PC-3 (cell line): ENCODE measurements around the gene RIOX2. TPM values are rescaled to one million over a fixed set of nuclear protein-coding genes. Genes with fewer than 3 reads are reported as not detected.

ENCODE experiments used
- ATAC-seq: fragments of 200-7000 bp; cut with Tn5 transposase; 2 replicates; pipeline ENCODE4 v1.9.1; 2020; ENCODE audit warnings: mild to moderate bottlenecking, moderate library complexity
- BruUV-seq: library from RNA; stranded (reverse); fragments of 400-500 nt; replicated peaks from 2 replicates; lab custom pipeline; 2021; lab: Mats Ljungman, UMichigan
- CTCF ChIA-PET: fragments of 300-600 bp; sonication (Branson Sonifier 250); formaldehyde crosslinking; loops from one replicate; lab custom pipeline; 2022; ENCODE audit warnings: antibody characterized with exemption; lab: Charles Lee
- POLR2A ChIA-PET: fragments of 300-600 bp; sonication (Branson Sonifier 250); formaldehyde crosslinking; loops from one replicate; lab custom pipeline; 2022; ENCODE audit warnings: antibody characterized with exemption; ENCODE audit not compliant: unreplicated experiment; lab: Charles Lee
- DNase-seq: peaks from one replicate; pipeline ENCODE4 v3.0.0-alpha.2; 2015
- H2AFZ ChIP-seq: fragments of 300-600 bp; sonication (generic); 2 replicates; pipeline ENCODE4 v1.6.0; 2016; ENCODE audit warnings: antibody characterized with exemption, low read length
- H3F3A ChIP-seq: fragments of 300-600 bp; sonication (generic); one replicate; pipeline ENCODE4 v1.6.0; 2017; ENCODE audit warnings: antibody characterized with exemption, low read length, control low read depth, mild to moderate bottlenecking; ENCODE audit not compliant: unreplicated experiment
- H3K27ac ChIP-seq: fragments of 300-600 bp; sonication (generic); 2 replicates; pipeline ENCODE4 v1.5.1; 2016; ENCODE audit warnings: mild to moderate bottlenecking, low read length
- H3K27me3 ChIP-seq: fragments of 300-600 bp; sonication (generic); 2 replicates; pipeline ENCODE4 v1.6.1; 2016; ENCODE audit warnings: low read length, mixed read lengths
- H3K36me3 ChIP-seq: fragments of 300-600 bp; sonication (generic); 2 replicates; pipeline ENCODE4 v1.6.1; 2016; ENCODE audit warnings: low read depth, mixed run types, low read length, mixed read lengths
- H3K4me1 ChIP-seq: fragments of 300-600 bp; sonication (generic); 2 replicates; pipeline ENCODE4 v1.5.1; 2016; ENCODE audit warnings: low read length; ENCODE audit not compliant: insufficient read depth
- H3K4me2 ChIP-seq: fragments of 300-600 bp; sonication (generic); 2 replicates; pipeline ENCODE4 v1.6.0; 2016; ENCODE audit warnings: low read length
- H3K4me3 ChIP-seq: fragments of 300-600 bp; sonication (generic); 2 replicates; pipeline ENCODE4 v1.5.1; 2016; ENCODE audit warnings: mild to moderate bottlenecking, low read length, mixed read lengths
- H3K79me2 ChIP-seq: fragments of 300-600 bp; sonication (generic); 2 replicates; pipeline ENCODE4 v1.6.1; 2017; ENCODE audit warnings: low read length, mixed read lengths
- H3K9ac ChIP-seq: fragments of 300-600 bp; sonication (generic); 2 replicates; pipeline ENCODE4 v1.6.0; 2016; ENCODE audit warnings: mild to moderate bottlenecking, low read length
- H3K9me2 ChIP-seq: fragments of 300-600 bp; sonication (generic); replicated peaks from 2 replicates; pipeline ENCODE4 v1.6.1; 2016; ENCODE audit warnings: mixed run types, low read length, mixed read lengths
- H3K9me3 ChIP-seq: fragments of 300-600 bp; sonication (generic); 2 replicates; pipeline ENCODE4 v1.6.1; 2016; ENCODE audit warnings: low read length, mixed read lengths
- H4K20me1 ChIP-seq: fragments of 300-600 bp; sonication (generic); 2 replicates; pipeline ENCODE4 v1.6.1; 2016; ENCODE audit warnings: low read length, mixed read lengths
- CTCF ChIP-seq: fragments of 300-600 bp; sonication (generic); conservative IDR thresholded peaks from 2 replicates; pipeline ENCODE4 v1.5.1; 2017; ENCODE audit warnings: antibody characterized with exemption, low read depth, mild to moderate bottlenecking, low read length
- EZH2 ChIP-seq: fragments of 300-600 bp; sonication (generic); IDR thresholded peaks from one replicate; pipeline ENCODE4 v1.6.1; 2017; ENCODE audit warnings: antibody characterized with exemption, mild to moderate bottlenecking, low read length; ENCODE audit not compliant: unreplicated experiment
- EZH2phosphoT487 ChIP-seq: fragments of 300-600 bp; sonication (generic); IDR thresholded peaks from 2 replicates; pipeline ENCODE4 v1.6.1; 2018; ENCODE audit warnings: mild to moderate bottlenecking, antibody characterized with exemption, low read length, borderline replicate concordance
- intact Hi-C: fragments of 100-400 bp; cut with micrococcal nuclease; formaldehyde crosslinking; loops from 2 replicates; pipeline ENCODE4 v1.9.0; 2023
- total RNA-seq: library from RNA; depleted of rRNA; stranded (reverse); fragments of >200 nt; gene quantifications from 2 replicates; pipeline ENCODE4 v1.2.3, GENCODE V29; 2014

RIOX2 gene
- total RNA-seq, 1 experiment from 2014 or later, result 46.4 TPM

- peaks cover 25% of the 10 kb centered on the region for H3K27me3 ChIP-seq
- no peaks in the 10 kb centered on the region for H3K9me2 ChIP-seq
- H3K4me3 ChIP-seq, result no peak overlapping the region
- H3K27ac ChIP-seq, result no peak overlapping the region
- no peak overlapping the region for H3K4me2 ChIP-seq
- ATAC-seq, result no peak
- DNase-seq, result no peak
- TF ChIP-seq EZH2 (no peak), EZH2phosphoT487 (no peak), CTCF (no peak)
- no peaks in the 10 kb centered on the region for H4K20me1 ChIP-seq
- POLR2A ChIA-PET, result no interaction called here
- intact Hi-C loops, result no loop called here
- H3K36me3 ChIP-seq, result no peaks in the 10 kb centered on the region
- no peaks in the 10 kb centered on the region for H3K9me3 ChIP-seq
- H2AFZ ChIP-seq, result no peak overlapping the region
- BruUV-seq, result no TSS peak
- no peaks in the 10 kb centered on the region for H3K4me1 ChIP-seq
- CTCF ChIA-PET, result no interaction called here
- no peak overlapping the region for H3K9ac ChIP-seq
- no peaks in the 10 kb centered on the region for H3K79me2 ChIP-seq
- no peaks in the 10 kb centered on the region for H3F3A ChIP-seq
These were observed 11.8 kb upstream of the RIOX2 start for GRCh38 chr3:97983933-97984491.

GRCh38 chr3:97981886-97982285 lies 9.7 kb upstream of the RIOX2 start:
- no peak for ATAC-seq
- Histone ChIP-seq H3K9ac (no peak overlapping the region), H3F3A (no peaks in the 10 kb centered on the region), H3K27ac (no peak overlapping the region), H3K9me2 (no peaks in the 10 kb centered on the region), H3K4me1 (no peaks in the 10 kb centered on the region), H3K9me3 (no peaks in the 10 kb centered on the region), H4K20me1 (no peaks in the 10 kb centered on the region), H3K27me3 (peaks cover 25% of the 10 kb centered on the region), H3K4me3 (no peak overlapping the region), H3K79me2 (no peaks in the 10 kb centered on the region), H3K36me3 (no peaks in the 10 kb centered on the region), H3K4me2 (no peak overlapping the region), H2AFZ (no peak overlapping the region)
- no TSS peak for BruUV-seq
- intact Hi-C loops, result no loop called here
- ChIA-PET CTCF (no interaction called here), POLR2A (no interaction called here)
- TF ChIP-seq EZH2 (no peak), EZH2phosphoT487 (no peak), CTCF (no peak)
- no peak for DNase-seq

- no peak for DNase-seq
- peaks cover 14% of the 10 kb centered on the region for H3K27me3 ChIP-seq
- no peaks in the 10 kb centered on the region for H3K9me3 ChIP-seq
- TF ChIP-seq EZH2 (no peak), CTCF (no peak), EZH2phosphoT487 (no peak)
- no peaks in the 10 kb centered on the region for H4K20me1 ChIP-seq
- H3K36me3 ChIP-seq, result no peaks in the 10 kb centered on the region
- peak; percentile 15; the same call in 1 of the 2 replicates for ATAC-seq
- no peak overlapping the region for H3K4me3 ChIP-seq
- no peak overlapping the region for H2AFZ ChIP-seq
- BruUV-seq, result no TSS peak
- CTCF ChIA-PET, result no interaction called here
- H3F3A ChIP-seq, result no peaks in the 10 kb centered on the region
- H3K9ac ChIP-seq, result no peak overlapping the region
- no peak overlapping the region for H3K27ac ChIP-seq
- no peaks in the 10 kb centered on the region for H3K79me2 ChIP-seq
- H3K4me2 ChIP-seq, result no peak overlapping the region
- H3K4me1 ChIP-seq, result no peaks in the 10 kb centered on the region
- intact Hi-C loops, result no loop called here
- POLR2A ChIA-PET, result no interaction called here
- no peaks in the 10 kb centered on the region for H3K9me2 ChIP-seq
These were observed 7.4 kb upstream of the RIOX2 start for GRCh38 chr3:97979610-97980009.
